ENCODE data around the gene COPS9. TPM values are rescaled to one million over a fixed set of nuclear protein-coding genes. Genes with fewer than 3 reads are reported as not detected.

COPS9 gene
- total RNA-seq, 2 donors from 2014 or later: 232 to 243 TPM

- TF ChIP-seq, protein P1, sequence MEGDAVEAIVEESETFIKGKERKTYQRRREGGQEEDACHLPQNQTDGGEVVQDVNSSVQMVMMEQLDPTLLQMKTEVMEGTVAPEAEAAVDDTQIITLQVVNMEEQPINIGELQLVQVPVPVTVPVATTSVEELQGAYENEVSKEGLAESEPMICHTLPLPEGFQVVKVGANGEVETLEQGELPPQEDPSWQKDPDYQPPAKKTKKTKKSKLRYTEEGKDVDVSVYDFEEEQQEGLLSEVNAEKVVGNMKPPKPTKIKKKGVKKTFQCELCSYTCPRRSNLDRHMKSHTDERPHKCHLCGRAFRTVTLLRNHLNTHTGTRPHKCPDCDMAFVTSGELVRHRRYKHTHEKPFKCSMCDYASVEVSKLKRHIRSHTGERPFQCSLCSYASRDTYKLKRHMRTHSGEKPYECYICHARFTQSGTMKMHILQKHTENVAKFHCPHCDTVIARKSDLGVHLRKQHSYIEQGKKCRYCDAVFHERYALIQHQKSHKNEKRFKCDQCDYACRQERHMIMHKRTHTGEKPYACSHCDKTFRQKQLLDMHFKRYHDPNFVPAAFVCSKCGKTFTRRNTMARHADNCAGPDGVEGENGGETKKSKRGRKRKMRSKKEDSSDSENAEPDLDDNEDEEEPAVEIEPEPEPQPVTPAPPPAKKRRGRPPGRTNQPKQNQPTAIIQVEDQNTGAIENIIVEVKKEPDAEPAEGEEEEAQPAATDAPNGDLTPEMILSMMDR (IDR thresholded peaks at IDR 0.05): no peak
- no peak for DNase-seq (ENCODE audit: low spot score)
- Histone ChIP-seq H3K36me3 (no peaks in the 10 kb centered on the region), H3K4me1 (no peaks in the 10 kb centered on the region), H3K27me3 (no peaks in the 10 kb centered on the region), H3K4me3 (no peak overlapping the region), H3K27ac (no peak overlapping the region), H3K9me3 (no peaks in the 10 kb centered on the region)
Observed at GRCh38 chr2:240155745-240156390, 19.8 kb upstream of the COPS9 start.

DNA sequence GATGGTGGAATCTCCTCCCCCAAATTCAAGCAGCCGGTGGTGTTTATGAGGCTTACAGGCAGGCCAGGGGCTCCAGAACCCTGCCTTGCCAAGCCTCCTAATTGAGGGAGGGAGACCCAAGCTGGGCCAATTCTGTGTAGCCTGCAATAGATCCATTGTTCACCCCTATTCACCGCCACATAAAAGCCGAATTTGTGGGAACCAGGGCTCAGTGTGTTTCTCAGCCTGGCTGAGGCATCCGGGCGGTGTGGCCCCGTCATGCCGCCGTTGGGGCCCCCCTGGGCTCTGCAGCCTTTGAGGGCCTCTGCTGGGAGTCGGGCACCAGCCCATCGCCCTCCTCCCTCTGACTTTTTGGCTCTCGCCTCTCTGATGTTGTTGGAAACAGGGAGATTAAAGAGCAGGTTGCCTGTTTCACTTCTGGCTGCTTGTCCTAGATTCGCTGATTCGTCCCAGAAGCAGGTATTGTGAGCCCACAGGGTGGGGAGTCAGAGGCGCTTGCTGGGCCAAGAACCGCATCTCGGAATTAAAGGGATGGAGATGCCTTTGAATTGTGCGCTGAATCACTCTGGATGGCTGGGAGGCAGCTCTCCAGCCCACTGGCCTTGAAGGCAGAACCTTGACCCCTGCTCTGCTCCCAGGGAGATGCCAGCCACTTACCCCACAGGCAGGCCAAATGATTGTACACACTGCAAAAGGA, 19.1 kb upstream of the COPS9 start:
- Histone ChIP-seq H3K9me3 (no peaks in the 10 kb centered on the region), H3K27ac (no peak overlapping the region), H3K4me1 (no peaks in the 10 kb centered on the region), H3K36me3 (no peaks in the 10 kb centered on the region), H3K27me3 (no peaks in the 10 kb centered on the region), H3K4me3 (no peak overlapping the region)
- no peak for DNase-seq (ENCODE audit: low spot score)
- TF ChIP-seq, protein P1 (IDR thresholded peaks at IDR 0.05): no peak

DNA sequence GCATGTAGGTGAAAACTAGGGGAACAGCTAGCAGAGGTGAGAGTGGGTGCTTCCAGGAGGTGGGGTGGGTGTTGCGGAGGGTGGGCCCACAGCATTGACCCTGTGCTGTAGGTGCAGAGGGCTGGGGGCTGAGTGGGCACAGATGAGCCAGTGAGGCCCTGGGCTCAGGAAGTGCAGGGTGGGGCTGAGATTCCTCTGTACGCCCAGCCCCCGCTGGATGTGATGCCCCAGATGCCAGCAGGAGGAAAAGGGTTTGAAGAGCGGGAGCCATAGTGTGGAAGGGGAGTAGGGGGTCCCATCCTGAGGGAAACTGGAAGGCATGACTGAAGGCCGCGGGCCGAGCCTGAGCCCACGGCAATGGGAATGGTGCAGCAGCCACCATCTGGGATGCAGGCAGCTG, 18.5 kb upstream of the COPS9 start:
- TF ChIP-seq, protein P1 (IDR thresholded peaks at IDR 0.05): no peak

DNA sequence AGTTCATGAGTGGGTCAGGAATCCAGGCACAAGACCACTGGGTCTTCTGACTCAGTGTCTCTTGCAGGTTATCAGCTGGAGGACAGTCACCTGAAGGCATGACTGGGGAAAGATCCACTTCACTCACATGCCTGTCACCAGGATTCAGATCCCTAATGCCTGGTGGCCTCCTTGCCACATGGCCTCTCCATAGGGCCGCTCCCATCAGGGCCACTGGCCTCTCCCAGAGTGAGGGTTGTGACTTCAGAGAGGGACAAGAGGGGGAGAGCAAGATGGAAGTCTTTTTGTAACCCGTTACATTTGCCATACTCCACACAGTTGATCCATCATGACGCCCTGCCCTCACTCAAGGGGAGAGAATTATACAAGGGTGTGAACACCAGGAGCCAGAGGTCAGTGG, 17.3 kb upstream of the COPS9 start:
- H3K4me3 ChIP-seq: no peak overlapping the region
- no peak overlapping the region for H3K27ac ChIP-seq
- DNase-seq (ENCODE audit: low spot score): no peak
- H3K4me1 ChIP-seq: no peaks in the 10 kb centered on the region
- H3K36me3 ChIP-seq: no peaks in the 10 kb centered on the region
- H3K9me3 ChIP-seq: no peaks in the 10 kb centered on the region
- no peaks in the 10 kb centered on the region for H3K27me3 ChIP-seq
- TF ChIP-seq, protein P1 (IDR thresholded peaks at IDR 0.05): no peak

More for the DNA sequence above, 18.5 kb upstream of the COPS9 start:
- Histone ChIP-seq H3K27me3 (no peaks in the 10 kb centered on the region), H3K9me3 (no peaks in the 10 kb centered on the region), H3K27ac (no peak overlapping the region), H3K4me3 (no peak overlapping the region), H3K36me3 (no peaks in the 10 kb centered on the region), H3K4me1 (no peaks in the 10 kb centered on the region)
- no peak for DNase-seq (ENCODE audit: low spot score)

DNA sequence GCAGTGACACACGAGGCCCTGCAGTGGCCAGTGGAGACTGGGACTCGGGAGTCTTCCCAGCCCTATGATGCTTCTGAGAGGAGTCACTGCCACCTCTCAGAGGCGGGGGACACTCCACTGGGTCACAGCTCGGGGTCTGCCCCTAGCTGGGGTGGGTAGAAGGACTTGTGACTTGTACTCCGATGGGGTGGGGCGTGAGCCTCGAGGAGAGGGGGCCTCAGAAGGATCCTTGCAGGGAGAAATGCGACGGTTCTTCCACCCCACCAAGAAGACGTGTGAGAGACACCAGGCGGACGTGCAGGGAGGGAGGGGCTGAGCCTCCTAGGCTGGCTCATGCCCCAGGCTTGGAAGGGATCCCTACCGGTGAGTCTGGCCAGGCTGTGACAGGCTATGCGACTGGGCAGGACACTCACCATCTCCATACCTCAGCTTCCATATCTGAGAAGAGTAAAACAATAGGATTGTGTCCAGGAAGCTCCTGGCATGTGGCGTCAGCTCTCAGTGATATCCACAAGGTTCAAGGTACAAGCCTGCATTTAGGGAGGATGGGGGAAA, 15.4 kb upstream of the COPS9 start:
- TF ChIP-seq, protein P1 (IDR thresholded peaks at IDR 0.05): no peak

More for the DNA sequence above, 15.4 kb upstream of the COPS9 start:
- no peak for DNase-seq (ENCODE audit: low spot score)
- no peak overlapping the region for H3K4me3 ChIP-seq
- H3K36me3 ChIP-seq: no peaks in the 10 kb centered on the region
- no peaks in the 10 kb centered on the region for H3K9me3 ChIP-seq
- H3K27me3 ChIP-seq: no peaks in the 10 kb centered on the region
- no peak overlapping the region for H3K27ac ChIP-seq
- H3K4me1 ChIP-seq: no peaks in the 10 kb centered on the region

Data from right atrium auricular region (tissue), 2 donors.